Measurements from ENCODE around the gene SREK1.

The SREK1 gene

DNA sequence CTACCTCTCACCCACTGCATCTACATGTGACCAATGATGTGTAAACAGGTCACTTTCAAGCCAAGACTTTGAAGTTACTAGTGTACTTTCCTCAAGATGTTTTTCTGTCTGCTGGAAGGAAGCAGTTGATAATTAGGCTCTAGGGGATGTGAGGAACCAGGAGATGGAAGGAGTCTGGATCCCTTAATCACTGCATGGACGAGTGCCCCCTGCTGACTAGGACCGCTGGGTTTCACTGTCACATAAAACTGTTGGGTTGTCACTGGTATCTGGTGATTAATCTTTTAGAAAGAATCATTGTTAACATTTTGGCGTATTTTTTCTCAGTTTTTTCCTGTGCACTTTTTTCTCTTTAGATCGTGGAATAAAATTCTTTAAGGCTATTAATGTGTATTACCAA is 79.5 kb downstream of the SREK1 start:
- no peaks in the 10 kb centered on the region for H3K79me2 ChIP-seq (ENCODE audit: insufficient read depth, low read length)
- H3F3A ChIP-seq (ENCODE audit: insufficient read depth): no peaks in the 10 kb centered on the region
- H2AFZ ChIP-seq (ENCODE audit: low read depth, low read length, severe bottlenecking): no peak overlapping the region
- no peaks in the 10 kb centered on the region for H3K9me2 ChIP-seq (replicated peaks; ENCODE audit: insufficient read depth, low read length)
- H3K9ac ChIP-seq (ENCODE audit: low read length): no peak overlapping the region
- no peak overlapping the region for H3K4me2 ChIP-seq (ENCODE audit: low read depth, low read length, poor library complexity, severe bottlenecking)
- H3K4me3 ChIP-seq (ENCODE audit: insufficient read depth, low read length, poor library complexity, severe bottlenecking): no peak overlapping the region
- no peaks in the 10 kb centered on the region for H3K9me3 ChIP-seq (ENCODE audit: insufficient read depth, low read length)
- no peaks in the 10 kb centered on the region for H3K36me3 ChIP-seq (ENCODE audit: low read length)
- no peaks in the 10 kb centered on the region for H4K20me1 ChIP-seq (ENCODE audit: low read depth, low read length)
- H3K27me3 ChIP-seq (ENCODE audit: low read length): no peaks in the 10 kb centered on the region
- H3K27ac ChIP-seq (ENCODE audit: low read depth, low read length): no peak overlapping the region
- TF ChIP-seq CTCF (IDR thresholded peaks at IDR 0.05; ENCODE audit: insufficient read depth, low read length, poor library complexity, severe bottlenecking): peak; percentile 39
- no peak for TF ChIP-seq EZH2phosphoT487 (conservative IDR thresholded peaks at IDR 0.05; ENCODE audit: low read length)

DNA sequence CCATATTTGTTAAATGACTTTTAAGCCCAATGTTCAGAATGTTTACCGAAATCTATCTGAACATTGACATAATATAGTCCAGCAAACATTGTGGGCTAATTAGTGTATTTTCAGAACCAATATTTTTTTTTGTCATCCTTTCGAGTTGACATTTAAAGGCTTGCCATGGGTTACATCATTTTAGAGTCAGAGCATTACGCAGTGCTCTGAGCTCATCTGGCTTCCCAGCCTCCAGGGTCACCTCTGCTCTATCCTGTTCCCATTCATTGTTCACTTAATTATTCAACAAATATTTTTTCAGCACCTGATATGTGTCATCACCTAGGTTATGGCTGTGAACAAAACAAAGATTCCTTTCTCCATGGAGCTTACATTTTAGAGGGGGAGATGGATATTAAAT is 80.2 kb downstream of the SREK1 start:
- TF ChIP-seq EZH2phosphoT487 (conservative IDR thresholded peaks at IDR 0.05; ENCODE audit: low read length): no peak
- TF ChIP-seq CTCF (IDR thresholded peaks at IDR 0.05; ENCODE audit: insufficient read depth, low read length, poor library complexity, severe bottlenecking): no peak
- Histone ChIP-seq H3K9me3 (ENCODE audit: insufficient read depth, low read length) (no peaks in the 10 kb centered on the region), H3K4me2 (ENCODE audit: low read depth, low read length, poor library complexity, severe bottlenecking) (no peak overlapping the region), H3K9me2 (replicated peaks; ENCODE audit: insufficient read depth, low read length) (no peaks in the 10 kb centered on the region), H3K27ac (ENCODE audit: low read depth, low read length) (no peak overlapping the region), H3F3A (ENCODE audit: insufficient read depth) (no peaks in the 10 kb centered on the region), H3K36me3 (ENCODE audit: low read length) (no peaks in the 10 kb centered on the region), H3K27me3 (ENCODE audit: low read length) (no peaks in the 10 kb centered on the region), H2AFZ (ENCODE audit: low read depth, low read length, severe bottlenecking) (no peak overlapping the region), H4K20me1 (ENCODE audit: low read depth, low read length) (no peaks in the 10 kb centered on the region), H3K79me2 (ENCODE audit: insufficient read depth, low read length) (no peaks in the 10 kb centered on the region), H3K4me3 (ENCODE audit: insufficient read depth, low read length, poor library complexity, severe bottlenecking) (no peak overlapping the region), H3K9ac (ENCODE audit: low read length) (no peak overlapping the region)

DNA sequence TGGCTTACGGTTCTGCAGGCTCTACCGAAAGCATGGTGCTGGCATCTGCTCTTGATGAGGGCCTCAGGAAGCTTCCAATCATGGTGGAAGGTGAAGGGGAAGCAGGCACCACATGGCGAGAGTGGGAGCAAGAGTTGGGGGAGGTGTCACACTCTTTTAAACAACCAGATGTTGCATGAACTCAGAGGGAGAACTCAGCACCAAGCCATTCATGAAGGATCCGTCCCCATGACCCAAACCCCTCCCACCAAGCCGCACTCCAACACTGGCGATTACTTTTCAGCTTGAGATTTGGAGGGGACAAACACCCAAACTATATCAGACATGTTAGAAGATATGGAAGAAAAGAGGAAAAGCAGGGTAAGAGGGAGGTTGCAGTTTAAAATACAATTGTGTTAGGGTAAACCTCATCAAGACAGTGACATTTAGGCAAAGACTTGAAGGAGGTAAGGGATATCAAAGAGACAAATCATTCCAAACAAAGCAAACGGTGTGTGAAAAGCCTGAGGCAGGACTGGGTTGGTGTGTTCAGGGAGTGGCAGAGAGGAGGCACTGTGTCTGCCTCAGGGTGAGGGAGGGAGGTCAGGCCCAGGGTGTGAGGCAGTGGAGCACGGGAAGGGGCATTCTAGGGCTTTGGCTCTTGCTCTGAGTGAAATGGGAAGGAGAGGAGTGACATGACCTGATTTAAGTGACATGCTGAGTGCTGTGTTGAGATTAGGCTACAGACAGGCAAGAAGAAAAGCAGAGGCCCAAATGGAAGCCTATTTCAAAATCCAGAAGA is 80.9 kb downstream of the SREK1 start:
- H3K9me2 ChIP-seq (replicated peaks; ENCODE audit: insufficient read depth, low read length): no peaks in the 10 kb centered on the region
- no peak overlapping the region for H3K4me3 ChIP-seq (ENCODE audit: insufficient read depth, low read length, poor library complexity, severe bottlenecking)
- H2AFZ ChIP-seq (ENCODE audit: low read depth, low read length, severe bottlenecking): no peak overlapping the region
- H3K79me2 ChIP-seq (ENCODE audit: insufficient read depth, low read length): no peaks in the 10 kb centered on the region
- no peak overlapping the region for H3K4me2 ChIP-seq (ENCODE audit: low read depth, low read length, poor library complexity, severe bottlenecking)
- no peaks in the 10 kb centered on the region for H4K20me1 ChIP-seq (ENCODE audit: low read depth, low read length)
- no peak for TF ChIP-seq CTCF (IDR thresholded peaks at IDR 0.05; ENCODE audit: insufficient read depth, low read length, poor library complexity, severe bottlenecking)
- no peak for TF ChIP-seq EZH2phosphoT487 (conservative IDR thresholded peaks at IDR 0.05; ENCODE audit: low read length)
- no peak overlapping the region for H3K9ac ChIP-seq (ENCODE audit: low read length)
- H3F3A ChIP-seq (ENCODE audit: insufficient read depth): no peaks in the 10 kb centered on the region
- no peaks in the 10 kb centered on the region for H3K27me3 ChIP-seq (ENCODE audit: low read length)
- no peaks in the 10 kb centered on the region for H3K9me3 ChIP-seq (ENCODE audit: insufficient read depth, low read length)
- no peaks in the 10 kb centered on the region for H3K36me3 ChIP-seq (ENCODE audit: low read length)
- H3K27ac ChIP-seq (ENCODE audit: low read depth, low read length): no peak overlapping the region
